G401.6 (cell line): Measurements from ENCODE around the gene TBC1D8.
"Not testable (repeated sequence)": the region's sequence is repeated elsewhere in the genome, so short reads cannot be mapped to it uniquely, and the experiment has no call there.

Experiments
- FAIRE-seq: peaks from 2 replicates; lab custom pipeline; 2012; peaks lifted over from hg19 to GRCh38; lab: Jason Lieb, UNC

The TBC1D8 gene

DNA sequence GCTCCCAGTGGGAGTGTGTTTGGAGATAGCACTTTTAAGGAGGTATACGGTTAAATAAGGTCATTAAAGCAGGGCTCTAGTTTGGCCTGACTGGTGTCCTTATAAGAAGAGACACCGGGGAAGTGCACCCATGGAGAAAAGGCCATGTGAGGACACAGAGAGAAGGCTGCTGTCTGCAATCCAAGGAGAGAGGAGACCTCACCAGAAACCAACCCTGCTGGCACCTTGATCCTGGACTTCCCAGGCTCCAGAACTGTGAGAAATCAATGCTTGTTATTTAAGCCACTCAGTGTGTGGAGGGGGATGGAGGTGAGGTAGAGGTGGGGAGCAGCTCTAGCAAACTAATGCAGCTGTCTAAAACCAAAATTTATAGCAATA, 87.1 kb downstream of the TBC1D8 start:
- no peak for FAIRE-seq

DNA sequence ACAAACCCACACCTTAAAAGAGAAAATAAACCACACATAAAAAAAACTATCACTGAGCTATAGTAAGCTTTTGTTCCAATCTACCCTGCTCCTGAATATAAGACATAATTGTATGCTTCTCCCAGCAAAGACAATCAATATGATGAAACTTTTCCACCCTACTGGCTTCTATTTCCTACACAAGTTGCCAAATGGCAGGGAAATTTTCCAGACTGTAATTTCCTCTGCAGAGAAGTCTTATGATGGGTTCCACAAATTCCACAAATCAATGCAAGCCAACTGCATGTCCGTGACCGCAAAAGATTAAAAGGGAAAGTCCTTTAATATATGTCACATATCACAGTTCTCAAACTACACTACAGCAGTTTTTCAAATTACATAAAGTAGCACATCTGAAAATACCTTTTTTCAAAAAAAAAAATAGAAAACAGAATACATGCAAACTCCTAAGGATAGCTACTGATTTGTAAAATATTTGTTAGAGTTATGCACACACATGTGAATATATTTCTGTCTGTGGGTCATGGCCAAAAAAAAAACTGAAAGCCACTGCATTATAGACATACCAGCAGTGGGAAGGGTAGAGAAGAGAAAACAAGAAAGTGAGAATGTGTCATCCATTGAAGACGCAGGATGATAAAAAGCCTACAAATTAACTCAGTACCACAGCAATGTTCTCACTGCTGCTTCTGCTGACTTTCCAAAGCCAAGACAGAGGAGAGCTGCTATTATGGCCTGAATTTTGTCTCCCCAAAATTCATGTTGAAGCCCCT, 87.6 kb downstream of the TBC1D8 start:
- FAIRE-seq, result no peak

DNA sequence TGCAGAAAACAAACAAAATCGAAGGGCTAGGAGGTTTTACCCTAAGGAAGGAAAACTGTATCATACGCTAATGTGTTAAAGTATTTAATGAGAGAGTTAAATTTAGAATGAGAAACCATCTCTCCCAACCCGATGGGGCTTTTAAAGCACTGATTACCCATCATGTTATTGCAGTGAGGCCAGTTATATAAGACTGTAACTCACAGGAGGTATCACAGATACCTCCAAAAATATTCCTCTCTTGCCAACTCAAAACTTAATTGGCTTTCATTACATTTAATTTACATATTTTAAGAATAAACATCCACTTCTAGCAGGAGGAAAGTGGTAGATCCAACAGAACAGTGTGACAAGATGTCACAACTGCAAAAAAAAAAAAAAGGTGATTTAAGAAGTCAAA, 92.8 kb downstream of the TBC1D8 start:
- no peak for FAIRE-seq

GRCh38 chr2:101057051-101057933, 93.9 kb downstream of the TBC1D8 start:
- no peak for FAIRE-seq

- FAIRE-seq, result no peak
Measured at GRCh38 chr2:101053117-101053516, 98.1 kb downstream of the TBC1D8 start.

GRCh38 chr2:101052147-101052546, 99.0 kb downstream of the TBC1D8 start:
- FAIRE-seq, result no peak

- not testable (repeated sequence) for FAIRE-seq
Measured at GRCh38 chr2:101050886-101051285, 100.3 kb downstream of the TBC1D8 start.

DNA sequence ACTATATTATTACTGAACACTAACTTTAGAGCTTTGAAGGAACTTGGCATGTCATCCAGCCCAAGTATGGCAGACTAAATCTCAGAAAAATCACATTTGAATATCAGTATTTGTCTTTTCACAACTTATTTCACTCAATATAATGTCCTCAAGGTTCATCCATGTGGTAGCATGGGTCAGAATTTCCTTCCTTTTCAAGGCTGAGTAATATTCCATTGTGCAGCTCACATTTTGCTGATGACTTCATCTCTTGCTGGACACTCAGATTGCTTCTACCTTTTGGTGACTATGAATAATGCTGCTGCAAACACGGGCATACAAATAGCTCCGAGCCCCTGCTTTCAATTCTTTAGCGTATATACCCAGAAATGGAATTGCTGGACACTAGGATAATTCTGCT, 102.4 kb downstream of the TBC1D8 start:
- no peak for FAIRE-seq

DNA sequence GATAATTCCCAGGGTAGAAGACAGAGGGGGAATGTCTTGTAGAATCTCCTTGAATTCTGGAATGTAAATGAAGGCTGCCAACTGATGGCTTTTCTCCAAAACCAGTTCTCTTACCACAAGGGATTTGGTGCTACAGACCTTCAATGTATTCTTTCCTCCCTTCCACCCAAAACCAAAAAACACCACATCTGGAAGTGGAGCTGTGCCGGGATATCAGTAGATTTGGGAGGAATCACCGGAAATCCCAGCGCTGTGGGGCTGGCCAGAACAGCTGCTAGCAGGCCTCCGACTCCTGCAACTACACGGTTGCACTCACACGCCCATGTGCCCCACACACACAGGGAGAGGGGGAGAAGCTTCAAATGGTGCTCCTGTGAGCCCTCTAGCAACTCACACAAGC, 103.4 kb downstream of the TBC1D8 start:
- no peak for FAIRE-seq

GRCh38 chr2:101047075-101047766, 104.0 kb downstream of the TBC1D8 start:
- FAIRE-seq, result no peak

GRCh38 chr2:101045330-101045729, 105.9 kb downstream of the TBC1D8 start:
- no peak for FAIRE-seq

GRCh38 chr2:101041413-101041812, 109.8 kb downstream of the TBC1D8 start:
- FAIRE-seq, result no peak

DNA sequence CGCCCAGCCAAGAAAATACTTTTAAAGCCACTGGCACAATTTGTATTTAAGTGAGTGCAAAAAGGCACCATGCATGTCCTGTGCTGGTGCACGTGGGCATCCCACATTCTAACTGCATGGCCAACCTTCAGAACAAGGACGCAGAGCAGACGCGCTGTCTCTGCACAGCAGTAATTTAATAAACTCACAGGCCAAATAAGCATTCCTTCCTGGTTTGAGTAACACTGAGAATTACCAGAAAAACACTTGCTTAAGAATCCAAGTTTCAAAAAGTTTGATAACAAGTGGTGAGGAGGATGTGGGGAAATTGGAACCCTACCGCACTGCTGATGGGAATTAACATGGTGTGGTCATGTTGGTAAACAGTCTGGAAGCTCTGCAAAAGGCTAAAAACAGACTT, 110.4 kb downstream of the TBC1D8 start:
- no peak for FAIRE-seq

- FAIRE-seq, result no peak
Measured at GRCh38 chr2:101040072-101040471, 111.1 kb downstream of the TBC1D8 start.

DNA sequence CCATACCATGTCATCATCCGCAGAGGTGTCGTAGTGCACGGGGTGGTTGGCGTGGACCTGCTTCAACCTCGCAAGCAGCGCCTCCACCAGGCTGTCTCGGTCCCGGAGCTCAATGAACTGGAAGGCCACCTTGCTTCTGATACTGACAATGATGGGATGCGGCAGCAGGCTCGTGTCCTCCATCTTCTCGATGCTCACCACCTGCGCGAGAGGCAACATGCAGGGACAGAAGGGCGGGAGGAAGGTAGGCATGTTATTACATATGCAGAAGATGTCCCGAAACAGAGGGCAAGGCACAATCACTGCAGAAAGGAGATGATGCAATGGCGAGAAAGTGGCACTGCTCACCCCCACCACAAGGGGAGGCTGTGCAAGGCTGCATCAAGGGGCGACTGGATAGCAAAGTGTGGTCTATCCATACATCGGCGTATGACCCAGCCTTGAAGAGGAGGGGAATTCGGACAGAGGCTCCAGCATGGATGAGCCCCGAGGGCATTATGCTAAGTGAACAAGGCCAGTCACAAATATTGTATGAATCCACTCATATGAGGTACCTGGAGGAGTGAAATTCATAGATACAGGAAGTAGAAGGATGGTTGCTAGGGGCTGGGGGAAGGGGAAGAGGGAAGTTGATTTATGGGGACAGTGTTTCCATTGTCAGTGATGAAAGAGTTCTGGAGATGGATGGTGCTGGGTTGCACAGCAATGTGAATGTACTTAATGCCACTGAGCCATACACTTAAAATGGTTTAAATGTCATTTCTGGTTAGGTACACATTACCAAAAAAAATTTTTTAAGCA, 112.5 kb downstream of the TBC1D8 start:
- FAIRE-seq, result no peak

DNA sequence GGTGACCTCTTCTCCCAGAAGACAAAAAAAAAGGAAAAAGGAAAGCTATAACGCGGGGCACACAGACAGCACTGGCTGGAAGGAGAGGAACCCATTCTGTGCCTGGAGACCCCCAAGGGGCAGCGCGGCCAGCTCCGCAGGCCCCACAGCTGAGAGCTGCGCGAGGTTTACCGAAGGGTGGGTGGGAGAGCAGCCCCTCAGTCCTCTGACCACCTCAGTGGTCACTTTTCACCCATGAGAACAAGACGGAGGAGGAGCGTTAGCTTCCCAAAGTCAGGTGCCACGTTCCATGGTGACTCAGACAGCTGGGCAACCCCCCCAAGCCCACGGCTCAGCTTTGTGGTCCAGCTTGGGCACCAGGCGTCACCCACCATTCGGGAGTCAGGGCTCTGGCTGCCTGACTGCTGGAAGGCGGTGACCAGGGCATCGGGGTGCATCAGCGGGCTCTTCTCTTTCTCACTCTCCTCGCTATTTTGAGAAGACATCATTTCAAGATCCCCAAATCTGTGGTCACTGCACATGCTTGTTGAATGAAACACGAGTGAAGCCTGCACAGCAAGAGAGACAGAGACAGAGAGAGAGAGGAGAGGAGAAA, 113.9 kb downstream of the TBC1D8 start:
- no peak for FAIRE-seq

- FAIRE-seq, result peak; percentile 88
Measured at GRCh38 chr2:101036562-101036961, 114.6 kb downstream of the TBC1D8 start.

GRCh38 chr2:101032084-101032776, 119.0 kb downstream of the TBC1D8 start:
- no peak for FAIRE-seq

DNA sequence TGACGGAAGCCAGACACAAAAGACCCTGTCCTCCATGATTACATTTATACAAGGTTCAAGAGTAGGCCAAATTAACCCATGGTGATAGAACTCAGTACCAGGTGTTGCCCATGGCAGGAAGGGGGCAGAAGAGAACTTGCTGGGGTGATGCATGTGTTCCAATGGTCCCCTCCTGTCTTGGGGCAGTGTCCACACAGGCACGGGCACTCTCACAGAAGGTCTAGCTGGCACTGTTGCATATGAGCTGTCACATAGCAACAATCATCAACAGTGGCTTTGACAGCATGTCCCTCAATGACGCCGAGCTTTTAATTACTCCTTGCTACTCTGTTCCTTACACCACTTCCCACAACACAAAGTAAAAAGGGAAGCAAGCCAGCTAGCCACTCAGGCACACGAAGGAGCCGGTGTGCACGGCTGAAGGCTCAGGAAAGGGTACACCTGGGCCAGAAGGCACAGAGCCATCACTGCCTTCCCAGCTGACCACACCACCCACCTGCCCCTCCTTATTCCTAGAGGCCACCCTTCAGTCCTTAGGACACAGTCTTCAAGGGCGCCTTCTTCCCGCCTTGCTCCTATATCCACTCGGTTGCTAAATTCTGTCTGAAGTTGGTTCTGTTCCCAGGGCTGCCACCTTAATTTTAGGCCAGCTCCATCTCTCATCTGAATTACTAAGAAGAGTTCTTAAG, 120.2 kb downstream of the TBC1D8 start:
- FAIRE-seq, result no peak

GRCh38 chr2:101027852-101028251, 123.3 kb downstream of the TBC1D8 start:
- FAIRE-seq, result no peak
